Choroid plexus epithelial cell (primary cell): Measurements from ENCODE around the gene GNAZ.

Experiments used
- DNase-seq: peaks from one replicate; pipeline ENCODE4 v3.0.0-alpha.2; 2010; ENCODE audit warnings: low read depth
- H3K4me3 ChIP-seq: 2 replicates; pipeline ENCODE4 v1.5.1; 2011; ENCODE audit warnings: low read depth, mild to moderate bottlenecking, control low read depth, low read length, moderate library complexity
- CTCF ChIP-seq: conservative IDR thresholded peaks from 2 replicates; pipeline ENCODE4 v1.5.1; 2011; ENCODE audit warnings: low read depth, mild to moderate bottlenecking, control low read depth, inconsistent platforms, low read length, moderate library complexity

Gene GNAZ

GRCh38 chr22:23098230-23098705 lies 27.9 kb downstream of the GNAZ start:
- DNase-seq = no peak
- H3K4me3 ChIP-seq = no peak overlapping the region
- no peak for TF ChIP-seq CTCF

- TF ChIP-seq CTCF = no peak
- DNase-seq = no peak
- H3K4me3 ChIP-seq = no peak overlapping the region
Measured at GRCh38 chr22:23098718-23099530, 28.6 kb downstream of the GNAZ start.

- no peak for DNase-seq
- no peak overlapping the region for H3K4me3 ChIP-seq
- TF ChIP-seq CTCF = no peak
Measured at GRCh38 chr22:23099531-23099804, 29.1 kb downstream of the GNAZ start.

- no peak overlapping the region for H3K4me3 ChIP-seq
- TF ChIP-seq CTCF = no peak
- no peak for DNase-seq
Measured at GRCh38 chr22:23100124-23100801, 29.9 kb downstream of the GNAZ start.

GRCh38 chr22:23101524-23101923 lies 31.2 kb downstream of the GNAZ start:
- DNase-seq = no peak
- no peak overlapping the region for H3K4me3 ChIP-seq
- TF ChIP-seq CTCF = no peak

- TF ChIP-seq CTCF = no peak
- no peak for DNase-seq
- H3K4me3 ChIP-seq = no peak overlapping the region
Measured at GRCh38 chr22:23102002-23102655, 31.8 kb downstream of the GNAZ start.

GRCh38 chr22:23102776-23103175 lies 32.5 kb downstream of the GNAZ start:
- no peak for TF ChIP-seq CTCF
- H3K4me3 ChIP-seq = no peak overlapping the region
- peak; percentile 5 for DNase-seq
